B cell (primary cell): Measurements from ENCODE around the gene DIAPH1. TPM values are rescaled to one million over a fixed set of nuclear protein-coding genes. Genes with fewer than 3 reads are reported as not detected.

ENCODE experiments used
- ATAC-seq: fragments of 200-7000 bp; cut with Tn5 transposase; one replicate; pipeline ENCODE4 v1.10.0; 2021; ENCODE audit warnings: low read depth, mild to moderate bottlenecking, moderate number of reproducible peaks, moderate library complexity
- CTCF ChIA-PET: fragments of 350-600 bp; sonication (Branson Sonifier 250); formaldehyde crosslinking; loops from one replicate; lab custom pipeline; 2021; ENCODE audit warnings: antibody characterized with exemption, inconsistent platforms; lab: Charles Lee
- POLR2A ChIA-PET: fragments of 350-600 bp; sonication (Branson Sonifier 250); formaldehyde crosslinking; loops from one replicate; lab custom pipeline; 2021; ENCODE audit warnings: antibody characterized with exemption; lab: Charles Lee
- DNase-seq: peaks from one replicate; pipeline ENCODE4 v3.0.0; 2013
- H2AFZ ChIP-seq: 2 replicates; pipeline ENCODE4 v1.6.1; 2012; ENCODE audit warnings: mild to moderate bottlenecking, low read depth, low read length; ENCODE audit not compliant: insufficient read depth, poor library complexity, severe bottlenecking
- H3K27ac ChIP-seq, 2 donors: 1 replicate in 1 of 2; 2 replicates in 1 of 2; pipeline ENCODE4 v1.5.1; 2012 to 2013; ENCODE audit warnings: low read length in 2 of 2, mild to moderate bottlenecking in 2 of 2, moderate library complexity in 1 of 2
- H3K27me3 ChIP-seq, 4 experiments: fragments of 200-600 bp in 1 of 4; sonication (generic) in 1 of 4; replicated peaks in 1 of 4; 1 replicate in 2 of 4; 2 replicates in 2 of 4; pipeline versions ENCODE4 v1.6.1 to v1.7.0; 2013 to 2016; ENCODE audit warnings: low read length in 3 of 4, mild to moderate bottlenecking in 2 of 4, mixed read lengths in 1 of 4, moderate library complexity in 1 of 4; ENCODE audit not compliant: insufficient read depth in 4 of 4, control insufficient read depth in 3 of 4; ENCODE audit errors: control extremely low read depth in 1 of 4
- H3K36me3 ChIP-seq, 2 experiments: replicated peaks in 1 of 2; 1 replicate in 1 of 2; 2 replicates in 1 of 2; pipeline versions ENCODE4 v1.6.1 to v1.7.1; 2013; ENCODE audit warnings: low read length in 1 of 2; ENCODE audit not compliant: insufficient read depth in 2 of 2, control insufficient read depth in 1 of 2; ENCODE audit errors: control extremely low read depth in 1 of 2, extremely low read depth in 1 of 2
- H3K4me1 ChIP-seq, 2 donors: fragments of 200-600 bp in 1 of 2; sonication (generic) in 1 of 2; 1 replicate in 1 of 2; 2 replicates in 1 of 2; pipeline versions ENCODE4 v1.5.1 to v1.6.1; 2013 to 2017; ENCODE audit warnings: low read length in 2 of 2; ENCODE audit not compliant: control insufficient read depth in 2 of 2, insufficient read depth in 2 of 2
- H3K4me2 ChIP-seq: replicated peaks from 2 replicates; pipeline ENCODE3; 2012; ENCODE audit warnings: mild to moderate bottlenecking, low read depth, low read length; ENCODE audit not compliant: poor library complexity, severe bottlenecking
- H3K4me3 ChIP-seq, 5 experiments: fragments of 200-600 bp in 1 of 5; sonication (generic) in 1 of 5; 1 replicate in 3 of 5; 2 replicates in 2 of 5; pipeline versions ENCODE4 v1.5.1 to v1.7.0; 2011 to 2016; ENCODE audit warnings: low read length in 4 of 5, mild to moderate bottlenecking in 4 of 5, low read depth in 2 of 5, control low read depth in 1 of 5, moderate library complexity in 1 of 5; ENCODE audit not compliant: insufficient read depth in 1 of 5; ENCODE audit errors: control extremely low read depth in 1 of 5, extremely low read depth in 1 of 5
- H3K79me2 ChIP-seq: fragments of 200-600 bp; sonication (generic); one replicate; pipeline ENCODE4 v1.6.0; 2016; ENCODE audit warnings: low read length; ENCODE audit not compliant: control insufficient read depth, insufficient read depth
- H3K9ac ChIP-seq: fragments of 200-600 bp; sonication (generic); 2 replicates; pipeline ENCODE4 v1.6.1; 2017; ENCODE audit warnings: mild to moderate bottlenecking, low read length, moderate library complexity
- H3K9me3 ChIP-seq, 3 donors: one replicate each; pipeline versions ENCODE4 v1.6.1 to v1.7.1; 2013; ENCODE audit warnings: low read length in 2 of 3; ENCODE audit not compliant: control insufficient read depth in 2 of 3, insufficient read depth in 1 of 3; ENCODE audit errors: control extremely low read depth in 1 of 3
- H4K20me1 ChIP-seq: 2 replicates; pipeline ENCODE4 v1.6.0; 2012; ENCODE audit warnings: mild to moderate bottlenecking, low read length; ENCODE audit not compliant: insufficient read depth, control insufficient read depth, poor library complexity, severe bottlenecking
- H3K27ac Mint-ChIP-seq: one replicate; pipeline ENCODE4 v1.8.0; 2021; ENCODE audit warnings: mixed read lengths
- H3K27me3 Mint-ChIP-seq: one replicate; pipeline ENCODE4 v1.8.0; 2021; ENCODE audit warnings: mixed read lengths
- H3K4me1 Mint-ChIP-seq: one replicate; pipeline ENCODE4 v1.8.0; 2021; ENCODE audit warnings: mixed read lengths
- H3K4me3 Mint-ChIP-seq: one replicate; pipeline ENCODE4 v1.8.0; 2021; ENCODE audit warnings: mixed read lengths
- H3K9me3 Mint-ChIP-seq: one replicate; pipeline ENCODE4 v1.8.0; 2022; ENCODE audit warnings: mixed read lengths; ENCODE audit not compliant: insufficient read depth
- CTCF ChIP-seq: fragments of 200-600 bp; IDR thresholded peaks from one replicate; pipeline ENCODE4 v1.8.0; 2022; ENCODE audit warnings: antibody characterized with exemption, mild to moderate bottlenecking
- EZH2 ChIP-seq: IDR thresholded peaks from 2 replicates; pipeline ENCODE4 v1.6.1; 2012; ENCODE audit warnings: borderline replicate concordance, low read depth, mild to moderate bottlenecking, moderate library complexity, low read length; ENCODE audit not compliant: insufficient read depth, poor library complexity, severe bottlenecking
- WGBS: methylation state at CpG from one replicate; pipeline ENCODE4 v1.1.5; 2013; ENCODE audit warnings: missing lambda C conversion rate; ENCODE audit not compliant: insufficient coverage; 5-methylcytosine and 5-hydroxymethylcytosine counted together
- intact Hi-C: fragments of 100-400 bp; cut with micrococcal nuclease; formaldehyde crosslinking; loops from one replicate; pipeline ENCODE4 v1.10.0; 2022
- polyA plus RNA-seq: library from polyadenylated mRNA; depleted of rRNA; stranded (reverse); fragments of >200 nt; gene quantifications from 2 replicates; pipeline ENCODE4 v1.2.3, GENCODE V29; 2012
- total RNA-seq, 2 donors: library from RNA; stranded (reverse); fragments of 120-200 nt in 1 of 2; gene quantifications; 1 replicate in 1 of 2; 2 replicates in 1 of 2; pipeline versions ENCODE4 v1.2.3 to v1.2.4, GENCODE V29; 2013 to 2022

Gene DIAPH1
- total and polyA plus RNA-seq, 2 donors (not counting 1 experiment from before 2014, with no cell fraction given) = 59.7 to 113 TPM

GRCh38 chr5:141628175-141628788 is 9.5 kb upstream of the DIAPH1 start:
- peaks cover 1 to 59% of the 10 kb centered on the region in 2 experiments for H3K36me3 ChIP-seq
- POLR2A ChIA-PET = no interaction called here

More at GRCh38 chr5:141628175-141628788, 9.5 kb upstream of the DIAPH1 start:
- no peak overlapping the region for H3K9ac ChIP-seq
- CTCF ChIA-PET = interaction anchor here (1.1 kb wide), 1 partner anchor 9 kb away, joined by 4 read pairs; no protein-coding TSS in a partner anchor
- H3K9me3 ChIP-seq = no peaks in the 10 kb centered on the region
- H3K27ac Mint-ChIP-seq = no peak overlapping the region
- ATAC-seq = no peak
- no peaks in the 10 kb centered on the region for H3K27me3 ChIP-seq
- intact Hi-C loops = no loop called here
- H4K20me1 ChIP-seq = no peaks in the 10 kb centered on the region
- no peak overlapping the region for H2AFZ ChIP-seq
- H3K4me3 Mint-ChIP-seq = no peak overlapping the region
- TF ChIP-seq CTCF (no peak), EZH2 (no peak)
- no peaks in the 10 kb centered on the region for H3K27me3 Mint-ChIP-seq
- H3K4me3 ChIP-seq = no peak overlapping the region
- peaks cover 34% of the 10 kb centered on the region for H3K79me2 ChIP-seq
- no peak for DNase-seq
- H3K4me1 ChIP-seq = peaks cover 7 to 8% of the 10 kb centered on the region in 2 donors
- no peaks in the 10 kb centered on the region for H3K9me3 Mint-ChIP-seq
- peaks cover 10% of the 10 kb centered on the region for H3K4me1 Mint-ChIP-seq
- 100% methylated on average over 2 of the region's 6 CpGs for WGBS
- no peak overlapping the region for H3K4me2 ChIP-seq
- H3K27ac ChIP-seq = no peak overlapping the region
